Nephron (organoid): ENCODE data around the gene BLVRA.
"Not testable (repeated sequence)": the region's sequence is repeated elsewhere in the genome, so short reads cannot be mapped to it uniquely, and the experiment has no call there.

Source experiments
- H3K27ac Mint-ChIP-seq, 3 experiments: 2 replicates each; pipeline ENCODE4 v1.8.0; 2020; ENCODE audit warnings: mixed read lengths in 3 of 3, mild to moderate bottlenecking in 2 of 3, moderate library complexity in 1 of 3
- H3K27me3 Mint-ChIP-seq: 2 replicates; pipeline ENCODE4 v1.8.0; 2021; ENCODE audit warnings: low read depth, mild to moderate bottlenecking, moderate library complexity, mixed read lengths
- H3K36me3 Mint-ChIP-seq: 2 replicates; pipeline ENCODE4 v1.8.0; 2020; ENCODE audit warnings: low read depth, mixed read lengths
- H3K4me1 Mint-ChIP-seq: 2 replicates; pipeline ENCODE4 v1.8.0; 2020; ENCODE audit warnings: mixed read lengths
- H3K4me3 Mint-ChIP-seq, 3 experiments: 2 replicates each; pipeline ENCODE4 v1.8.0; 2020; ENCODE audit warnings: mild to moderate bottlenecking in 3 of 3, mixed read lengths in 3 of 3, moderate library complexity in 2 of 3
- H3K9me3 Mint-ChIP-seq: 2 replicates; pipeline ENCODE4 v1.8.0; 2020; ENCODE audit warnings: mixed read lengths
- TF ChIP-seq, protein P1 (sequence below), 3 experiments: fragments of 200-600 bp; sonication (generic); IDR thresholded peaks; one replicate each; pipeline ENCODE4 v1.5.0; 2021; ENCODE audit warnings: antibody characterized with exemption in 3 of 3; ENCODE audit not compliant: unreplicated experiment in 3 of 3

The BLVRA gene, protein sequence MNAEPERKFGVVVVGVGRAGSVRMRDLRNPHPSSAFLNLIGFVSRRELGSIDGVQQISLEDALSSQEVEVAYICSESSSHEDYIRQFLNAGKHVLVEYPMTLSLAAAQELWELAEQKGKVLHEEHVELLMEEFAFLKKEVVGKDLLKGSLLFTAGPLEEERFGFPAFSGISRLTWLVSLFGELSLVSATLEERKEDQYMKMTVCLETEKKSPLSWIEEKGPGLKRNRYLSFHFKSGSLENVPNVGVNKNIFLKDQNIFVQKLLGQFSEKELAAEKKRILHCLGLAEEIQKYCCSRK

DNA sequence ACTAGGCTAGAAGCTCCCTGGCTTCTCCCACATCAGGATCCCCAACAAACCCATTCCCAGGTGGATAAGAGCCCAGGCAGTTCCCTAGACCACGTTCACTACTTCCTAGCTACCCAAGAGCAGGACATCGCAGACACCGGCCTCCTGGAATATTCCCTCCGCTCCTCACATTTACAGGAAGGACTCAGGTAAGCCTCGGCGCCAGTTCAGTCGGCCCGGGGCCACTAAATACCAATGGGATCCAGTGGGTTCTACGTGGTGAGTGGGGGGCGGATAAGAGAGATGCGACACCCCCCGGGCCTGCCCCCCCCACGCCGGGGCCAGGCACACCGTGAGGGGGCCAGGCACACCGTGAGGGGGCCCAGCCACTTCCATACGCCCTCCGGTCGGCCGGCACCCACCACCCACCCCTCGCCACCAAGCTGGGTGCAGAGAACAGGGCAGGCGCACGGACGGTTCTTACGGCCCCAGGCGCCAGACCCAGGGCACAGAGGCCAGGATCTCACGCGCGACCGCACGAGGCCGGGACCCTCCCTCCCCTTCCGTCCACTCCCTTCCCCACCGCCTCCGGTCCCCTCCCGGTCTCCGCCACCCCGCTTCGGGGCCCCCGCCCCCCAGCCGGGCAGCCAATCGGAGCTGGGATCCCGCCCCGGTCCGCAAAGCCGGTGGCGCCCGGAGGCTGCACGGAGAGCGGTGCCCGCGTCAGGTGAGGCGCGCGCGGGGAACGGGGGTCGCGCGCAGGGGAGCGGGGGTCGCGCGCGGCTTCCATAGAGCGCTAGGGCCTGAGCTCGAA lies at the start of gene BLVRA:
TSS of gene BLVRA (plus strand) at position 652 of the 793 bp plus-strand sequence. CDS start 12,479 bp downstream, outside the sequence.
- TF ChIP-seq, protein P1, sequence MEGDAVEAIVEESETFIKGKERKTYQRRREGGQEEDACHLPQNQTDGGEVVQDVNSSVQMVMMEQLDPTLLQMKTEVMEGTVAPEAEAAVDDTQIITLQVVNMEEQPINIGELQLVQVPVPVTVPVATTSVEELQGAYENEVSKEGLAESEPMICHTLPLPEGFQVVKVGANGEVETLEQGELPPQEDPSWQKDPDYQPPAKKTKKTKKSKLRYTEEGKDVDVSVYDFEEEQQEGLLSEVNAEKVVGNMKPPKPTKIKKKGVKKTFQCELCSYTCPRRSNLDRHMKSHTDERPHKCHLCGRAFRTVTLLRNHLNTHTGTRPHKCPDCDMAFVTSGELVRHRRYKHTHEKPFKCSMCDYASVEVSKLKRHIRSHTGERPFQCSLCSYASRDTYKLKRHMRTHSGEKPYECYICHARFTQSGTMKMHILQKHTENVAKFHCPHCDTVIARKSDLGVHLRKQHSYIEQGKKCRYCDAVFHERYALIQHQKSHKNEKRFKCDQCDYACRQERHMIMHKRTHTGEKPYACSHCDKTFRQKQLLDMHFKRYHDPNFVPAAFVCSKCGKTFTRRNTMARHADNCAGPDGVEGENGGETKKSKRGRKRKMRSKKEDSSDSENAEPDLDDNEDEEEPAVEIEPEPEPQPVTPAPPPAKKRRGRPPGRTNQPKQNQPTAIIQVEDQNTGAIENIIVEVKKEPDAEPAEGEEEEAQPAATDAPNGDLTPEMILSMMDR (IDR thresholded peaks at IDR 0.05; ENCODE audit: unreplicated experiment in 3 of 3): no peak
- peak within 1 kb of the TSS; percentile 82 to 96 (median 92) for H3K4me3 Mint-ChIP-seq

DNA sequence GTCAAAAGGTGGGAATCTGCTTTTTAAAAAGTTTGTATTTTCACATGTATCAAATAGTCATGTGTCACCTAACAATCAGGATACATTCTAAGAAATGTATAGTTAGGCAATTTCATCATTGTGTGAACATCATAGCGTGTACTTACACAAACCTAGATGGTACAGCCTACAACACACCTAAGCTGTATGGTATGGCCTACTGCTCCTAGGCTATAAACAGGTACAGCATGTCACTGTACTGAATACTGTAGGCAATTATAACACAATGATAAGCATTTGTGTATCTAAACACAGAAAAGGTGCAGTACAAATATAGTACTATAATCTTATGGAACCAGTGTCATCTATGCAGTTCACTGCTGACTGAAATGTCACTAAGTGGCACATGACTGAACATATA lies 47.0 kb upstream of the BLVRA start:
- no peaks in the 10 kb centered on the region for H3K4me1 Mint-ChIP-seq

More for the DNA sequence above, at the start of gene BLVRA:
- Mint-ChIP-seq H3K36me3 (no peaks in the 10 kb centered on the region), H3K27me3 (peaks cover 16% of the 10 kb centered on the region), H3K27ac (peak within 1 kb of the TSS; percentile 63 to 87 (median 86)), H3K4me1 (peaks cover 29% of the 10 kb centered on the region), H3K9me3 (no peaks in the 10 kb centered on the region)

DNA sequence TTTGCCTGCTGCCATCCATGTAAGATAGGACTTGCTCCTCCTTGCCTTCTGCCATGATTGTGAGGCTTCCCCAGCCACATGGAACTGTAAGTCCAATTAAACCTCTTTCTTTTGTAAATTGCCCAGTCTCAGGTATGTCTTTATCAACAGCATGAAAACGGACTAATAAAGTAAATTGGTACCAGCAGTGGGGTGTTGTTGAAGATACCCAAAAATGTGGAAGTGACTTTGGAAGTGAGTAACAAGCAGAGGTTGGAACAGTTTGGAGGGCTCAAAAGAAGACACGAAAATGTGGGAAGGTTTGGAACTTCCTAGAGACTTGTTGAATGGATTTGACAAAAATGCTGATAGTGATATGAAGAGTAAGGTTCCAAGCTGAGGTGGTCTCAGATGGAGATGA lies 42.5 kb upstream of the BLVRA start:
- H3K27me3 Mint-ChIP-seq, H3K4me3 Mint-ChIP-seq, H3K9me3 Mint-ChIP-seq, H3K27ac Mint-ChIP-seq, H3K4me1 Mint-ChIP-seq: not testable (repeated sequence)
- peaks cover 61% of the 10 kb centered on the region for H3K36me3 Mint-ChIP-seq

More for the DNA sequence above, 47.0 kb upstream of the BLVRA start:
- H3K9me3 Mint-ChIP-seq: peaks cover 26% of the 10 kb centered on the region
- H3K27ac Mint-ChIP-seq: no peak overlapping the region
- H3K4me3 Mint-ChIP-seq: no peak overlapping the region
- TF ChIP-seq, protein P1 (IDR thresholded peaks at IDR 0.05; ENCODE audit: unreplicated experiment in 3 of 3): no peak
- peaks cover 71% of the 10 kb centered on the region for H3K36me3 Mint-ChIP-seq
- H3K27me3 Mint-ChIP-seq: no peaks in the 10 kb centered on the region

DNA sequence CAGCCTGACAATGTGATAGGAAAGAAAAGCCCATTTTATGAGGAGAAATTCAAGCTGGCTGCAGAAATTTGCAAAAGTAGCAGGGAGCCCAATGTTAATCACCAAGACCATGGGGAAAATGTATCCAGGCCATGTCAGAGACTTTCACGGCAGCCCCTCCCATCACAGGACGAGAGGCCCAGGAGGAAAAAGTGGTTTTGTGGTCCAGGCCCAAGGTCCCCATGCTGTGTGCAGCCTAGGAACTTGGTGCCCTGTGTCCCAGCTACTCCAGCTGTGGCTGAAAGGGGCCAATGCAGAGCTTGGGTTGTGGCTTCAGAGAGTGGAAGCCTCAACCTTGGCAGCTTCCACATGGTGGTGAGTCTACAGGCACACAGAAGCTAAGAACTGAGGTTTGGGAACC lies 41.9 kb upstream of the BLVRA start:
- H3K9me3 Mint-ChIP-seq: peaks cover 6% of the 10 kb centered on the region
- no peak overlapping the region for H3K27ac Mint-ChIP-seq
- TF ChIP-seq, protein P1 (IDR thresholded peaks at IDR 0.05; ENCODE audit: unreplicated experiment in 3 of 3): no peak
- no peaks in the 10 kb centered on the region for H3K27me3 Mint-ChIP-seq
- no peak overlapping the region for H3K4me3 Mint-ChIP-seq
- H3K36me3 Mint-ChIP-seq: peaks cover 58% of the 10 kb centered on the region
- H3K4me1 Mint-ChIP-seq: peaks cover 4% of the 10 kb centered on the region

DNA sequence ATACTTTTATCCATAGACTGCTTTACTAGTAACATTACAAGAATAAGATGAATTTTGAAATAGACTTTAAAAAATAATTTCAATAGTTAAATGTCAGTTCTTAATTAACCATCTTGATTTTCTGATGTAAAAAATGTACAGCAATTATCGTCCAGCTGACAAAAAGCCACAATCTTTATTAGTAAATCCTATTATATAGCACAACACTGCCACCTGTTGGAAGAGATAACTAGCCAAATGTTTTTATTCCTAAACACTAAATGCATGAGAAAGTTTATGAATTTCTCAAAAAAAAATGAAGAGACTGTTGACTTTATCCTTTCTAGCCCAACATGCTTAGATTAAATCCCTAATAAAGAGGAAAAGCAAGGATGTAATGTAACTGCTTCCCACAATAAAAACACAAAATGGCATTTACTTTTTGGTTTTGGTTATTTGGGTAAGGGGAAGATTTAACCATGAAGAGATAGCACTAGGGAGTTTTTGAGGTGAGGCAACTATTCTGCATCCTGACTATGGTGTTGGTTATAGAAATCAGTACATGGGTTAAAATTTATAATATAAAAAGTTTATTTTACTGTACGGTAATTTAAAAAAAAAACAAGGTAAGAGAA lies 37.2 kb upstream of the BLVRA start:
- Mint-ChIP-seq H3K36me3 (peaks cover 36% of the 10 kb centered on the region), H3K9me3 (peaks cover under 1% of the 10 kb centered on the region), H3K4me1 (peaks cover 22% of the 10 kb centered on the region), H3K4me3 (no peak overlapping the region), H3K27ac (no peak overlapping the region), H3K27me3 (no peaks in the 10 kb centered on the region)
- TF ChIP-seq, protein P1 (IDR thresholded peaks at IDR 0.05; ENCODE audit: unreplicated experiment in 3 of 3): peak; percentile 65 to 76 (median 67)

DNA sequence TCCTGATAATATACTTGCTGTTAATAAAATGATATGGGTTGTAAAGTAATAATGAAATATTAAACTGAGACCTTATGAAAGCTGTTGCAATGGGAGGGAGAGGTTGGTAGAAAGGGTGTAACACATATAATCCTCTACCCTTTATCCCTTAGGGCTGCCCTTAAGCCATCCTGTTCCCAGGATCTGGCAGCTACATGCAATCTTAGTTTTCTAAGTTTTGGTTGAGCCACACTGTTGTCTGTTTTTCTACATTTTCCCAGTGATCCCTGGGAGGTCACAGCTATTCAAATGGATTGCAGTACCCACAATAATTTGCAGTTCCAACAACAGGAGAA lies 35.5 kb upstream of the BLVRA start:
- H3K4me1 Mint-ChIP-seq: peaks cover 36% of the 10 kb centered on the region
- peaks cover 29% of the 10 kb centered on the region for H3K36me3 Mint-ChIP-seq
- no peaks in the 10 kb centered on the region for H3K9me3 Mint-ChIP-seq
- no peak overlapping the region for H3K27ac Mint-ChIP-seq
- H3K4me3 Mint-ChIP-seq: no peak overlapping the region
- H3K27me3 Mint-ChIP-seq: no peaks in the 10 kb centered on the region
- TF ChIP-seq, protein P1 (IDR thresholded peaks at IDR 0.05; ENCODE audit: unreplicated experiment in 3 of 3): no peak
